H9 (cell line): ENCODE measurements around the gene NFATC4. TPM values are rescaled to one million over a fixed set of nuclear protein-coding genes. Genes with fewer than 3 reads are reported as not detected.

Source experiments
- DNase-seq: peaks from one replicate; pipeline ENCODE4 v3.0.0-alpha.2; 2017
- H2AFZ ChIP-seq: one replicate; pipeline ENCODE4 v1.6.1; 2013; ENCODE audit warnings: mild to moderate bottlenecking, low read length, control low read depth, moderate library complexity
- H2AK5ac ChIP-seq: 2 replicates; pipeline ENCODE4 v1.6.1; 2013; ENCODE audit warnings: low read length, control low read depth, mixed read lengths; ENCODE audit not compliant: insufficient read length
- H2BK120ac ChIP-seq: one replicate; pipeline ENCODE4 v1.6.1; 2013; ENCODE audit warnings: low read depth, mild to moderate bottlenecking, low read length, control low read depth, inconsistent platforms; ENCODE audit not compliant: poor library complexity, severe bottlenecking
- H2BK12ac ChIP-seq: 2 replicates; pipeline ENCODE4 v1.6.1; 2013; ENCODE audit warnings: low read length, control low read depth, mixed read lengths, low read depth; ENCODE audit not compliant: insufficient read length
- H2BK15ac ChIP-seq: 2 replicates; pipeline ENCODE4 v1.6.1; 2013; ENCODE audit warnings: low read depth, low read length, control low read depth
- H2BK20ac ChIP-seq: one replicate; pipeline ENCODE4 v1.6.1; 2013; ENCODE audit warnings: low read depth, mild to moderate bottlenecking, low read length, control low read depth, inconsistent platforms; ENCODE audit not compliant: poor library complexity, severe bottlenecking
- H2BK5ac ChIP-seq: 2 replicates; pipeline ENCODE4 v1.6.1; 2013; ENCODE audit warnings: low read length, control low read depth, mixed read lengths; ENCODE audit not compliant: insufficient read length
- H3K14ac ChIP-seq: 2 replicates; pipeline ENCODE4 v1.6.1; 2013; ENCODE audit warnings: low read length, control low read depth; ENCODE audit not compliant: insufficient read depth
- H3K18ac ChIP-seq: 2 replicates; pipeline ENCODE4 v1.6.1; 2013; ENCODE audit warnings: low read depth, mild to moderate bottlenecking, mixed read lengths, low read length, control low read depth; ENCODE audit not compliant: insufficient read length
- H3K23ac ChIP-seq: 2 replicates; pipeline ENCODE4 v1.6.1; 2013; ENCODE audit warnings: low read length, control low read depth, mixed read lengths, low read depth; ENCODE audit not compliant: insufficient read length
- H3K23me2 ChIP-seq: 2 replicates; pipeline ENCODE4 v1.6.1; 2013; ENCODE audit warnings: low read depth, mild to moderate bottlenecking, mixed read lengths, low read length, control low read depth; ENCODE audit not compliant: insufficient read length, poor library complexity, severe bottlenecking
- H3K27ac ChIP-seq: 2 replicates; pipeline ENCODE4 v1.5.1; 2013; ENCODE audit warnings: low read length, control low read depth, mixed read lengths, low read depth; ENCODE audit not compliant: insufficient read length
- H3K27me3 ChIP-seq: 2 replicates; pipeline ENCODE4 v1.6.1; 2013; ENCODE audit warnings: low read length, control low read depth, inconsistent platforms; ENCODE audit not compliant: insufficient read depth
- H3K4ac ChIP-seq: 2 replicates; pipeline ENCODE4 v1.6.1; 2013; ENCODE audit warnings: low read depth, mild to moderate bottlenecking, control low read depth, inconsistent platforms, low read length, moderate library complexity
- H3K4me1 ChIP-seq: 2 replicates; pipeline ENCODE4 v1.6.1; 2013; ENCODE audit warnings: low read length, control low read depth, inconsistent platforms; ENCODE audit not compliant: insufficient read depth
- H3K4me2 ChIP-seq: 2 replicates; pipeline ENCODE4 v1.6.1; 2013; ENCODE audit warnings: low read length, control low read depth, mixed read lengths; ENCODE audit not compliant: insufficient read length, insufficient read depth
- H3K56ac ChIP-seq: 2 replicates; pipeline ENCODE4 v1.6.1; 2013; ENCODE audit warnings: low read depth, mild to moderate bottlenecking, mixed read lengths, low read length, control low read depth; ENCODE audit not compliant: insufficient read length
- H3K79me1 ChIP-seq: 2 replicates; pipeline ENCODE4 v1.6.1; 2013; ENCODE audit warnings: low read depth, mild to moderate bottlenecking, moderate library complexity, low read length, control low read depth, inconsistent platforms; ENCODE audit not compliant: insufficient read depth, poor library complexity, severe bottlenecking
- H3K79me2 ChIP-seq: 2 replicates; pipeline ENCODE4 v1.6.1; 2013; ENCODE audit warnings: low read length, control low read depth, inconsistent platforms; ENCODE audit not compliant: insufficient read depth
- H3K9ac ChIP-seq: 2 replicates; pipeline ENCODE4 v1.6.1; 2013; ENCODE audit warnings: low read length, control low read depth, mixed read lengths; ENCODE audit not compliant: insufficient read length; ENCODE audit errors: extremely low read depth
- H3K9me3 ChIP-seq: one replicate; pipeline ENCODE4 v1.6.1; 2013; ENCODE audit warnings: low read depth, low read length, inconsistent platforms; ENCODE audit not compliant: control insufficient read depth
- H3T11ph ChIP-seq: one replicate; pipeline ENCODE4 v1.6.1; 2013; ENCODE audit warnings: mild to moderate bottlenecking, low read length, control low read depth, inconsistent platforms
- H4K20me1 ChIP-seq: one replicate; pipeline ENCODE4 v1.6.1; 2013; ENCODE audit not compliant: control insufficient read depth, insufficient read length, insufficient read depth
- H4K5ac ChIP-seq: 2 replicates; pipeline ENCODE4 v1.6.1; 2013; ENCODE audit warnings: low read depth, mild to moderate bottlenecking, mixed read lengths, low read length, control low read depth; ENCODE audit not compliant: insufficient read length
- H4K8ac ChIP-seq: replicated peaks from 2 replicates; pipeline ENCODE4 v1.6.1; 2013; ENCODE audit warnings: low read length, control low read depth, mixed read lengths, low read depth; ENCODE audit not compliant: insufficient read length
- H4K91ac ChIP-seq: 2 replicates; pipeline ENCODE4 v1.6.1; 2013; ENCODE audit warnings: low read depth, mild to moderate bottlenecking, moderate library complexity, mixed read lengths, low read length, control low read depth; ENCODE audit not compliant: insufficient read length
- H3K27ac Mint-ChIP-seq, 3 experiments: 2 replicates in 2 of 3; 3 replicates in 1 of 3; pipeline ENCODE4 v1.8.0; 2020 to 2021; ENCODE audit warnings: mixed read lengths in 3 of 3, mild to moderate bottlenecking in 1 of 3, moderate library complexity in 1 of 3
- H3K27me3 Mint-ChIP-seq: 2 replicates; pipeline ENCODE4 v1.8.0; 2021; ENCODE audit warnings: low read depth, mild to moderate bottlenecking, moderate library complexity, mixed read lengths
- H3K36me3 Mint-ChIP-seq, 3 experiments: 2 replicates in 2 of 3; 3 replicates in 1 of 3; pipeline ENCODE4 v1.8.0; 2020 to 2021; ENCODE audit warnings: low read depth in 3 of 3, mixed read lengths in 3 of 3; ENCODE audit not compliant: insufficient read depth in 1 of 3
- H3K4me1 Mint-ChIP-seq, 2 experiments: 2 replicates each; pipeline ENCODE4 v1.8.0; 2020; ENCODE audit warnings: mixed read lengths in 2 of 2
- H3K4me3 Mint-ChIP-seq, 2 experiments: 2 replicates in 1 of 2; 3 replicates in 1 of 2; pipeline ENCODE4 v1.8.0; 2020 to 2021; ENCODE audit warnings: mild to moderate bottlenecking in 2 of 2, mixed read lengths in 2 of 2, moderate library complexity in 1 of 2
- H3K9me3 Mint-ChIP-seq, 2 experiments: 2 replicates in 1 of 2; 3 replicates in 1 of 2; pipeline ENCODE4 v1.8.0; 2020; ENCODE audit warnings: mild to moderate bottlenecking in 2 of 2, mixed read lengths in 2 of 2, moderate library complexity in 1 of 2
- WGBS: extraction: QIAGEN DNeasy Blood & Tissue Kit; methylation state at CpG from one replicate; pipeline ENCODE4 v1.1.7; 2013; ENCODE audit warnings: missing lambda C conversion rate, low lambda C conversion rate, mixed read lengths; ENCODE audit not compliant: insufficient read length; ENCODE audit errors: extremely low coverage; 5-methylcytosine and 5-hydroxymethylcytosine counted together
- total RNA-seq: library from RNA; stranded (reverse); gene quantifications from 2 replicates; pipeline ENCODE4 v1.2.1, GENCODE V29; 2021
- TF ChIP-seq, protein P1 (sequence below): fragments of 200-600 bp; sonication (generic); conservative IDR thresholded peaks from 3 replicates; pipeline ENCODE4 v1.8.0; 2021; ENCODE audit warnings: antibody characterized with exemption, mild to moderate bottlenecking

NFATC4 gene
- total RNA-seq, 1 experiment from 2014 or later: 46.4 TPM

DNA sequence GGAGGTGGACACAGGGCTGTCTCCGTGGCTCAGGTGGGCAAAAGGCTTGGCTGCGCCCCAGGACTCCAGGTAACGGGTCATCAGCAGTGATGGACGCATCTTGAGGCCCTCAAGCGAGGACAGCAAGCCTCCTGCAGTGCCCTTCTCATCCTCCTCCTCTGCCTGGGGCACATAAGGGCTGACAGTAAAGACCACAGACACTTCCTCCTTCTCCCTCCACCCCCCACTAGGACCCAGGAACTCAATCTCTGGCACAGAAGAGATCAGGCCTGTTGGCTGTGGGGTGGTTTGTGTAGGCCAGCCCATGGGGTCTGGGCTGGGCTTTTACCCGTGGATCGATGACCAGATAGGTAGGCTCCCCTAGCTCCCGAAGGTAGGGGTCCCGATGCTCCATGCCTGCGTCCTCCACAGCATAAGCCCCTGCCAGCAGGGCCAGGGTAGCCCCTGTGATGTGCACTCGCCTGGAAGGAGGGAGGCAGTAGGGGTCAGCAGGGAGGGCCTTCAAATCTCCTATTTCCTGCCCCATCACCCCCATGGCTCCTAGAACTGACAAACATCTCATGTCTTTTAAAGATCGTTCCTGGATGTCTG, 38.8 kb upstream of the NFATC4 start:
- Histone ChIP-seq H3K4me2 (no peak overlapping the region), H3K27me3 (peaks cover 13% of the 10 kb centered on the region)

More for the DNA sequence above, 38.8 kb upstream of the NFATC4 start:
- Histone ChIP-seq H4K91ac (no peak overlapping the region), H2BK20ac (no peak overlapping the region), H3K9ac (no peak overlapping the region), H2BK15ac (no peak overlapping the region), H3K4ac (no peak overlapping the region), H3K9me3 (no peaks in the 10 kb centered on the region), H2BK120ac (no peak overlapping the region), H3K56ac (no peak overlapping the region), H3K4me1 (no peaks in the 10 kb centered on the region), H3K18ac (no peak overlapping the region), H3K27ac (no peak overlapping the region), H3T11ph (no peak overlapping the region), H2AK5ac (no peak overlapping the region), H2AFZ (no peak overlapping the region), H4K8ac (no peak overlapping the region), H4K5ac (no peak overlapping the region), H2BK5ac (no peak overlapping the region), H3K79me2 (no peaks in the 10 kb centered on the region), H4K20me1 (no peaks in the 10 kb centered on the region), H3K79me1 (no peaks in the 10 kb centered on the region), H3K23me2 (peaks cover 10% of the 10 kb centered on the region), H3K14ac (no peak overlapping the region), H3K23ac (no peak overlapping the region), H2BK12ac (no peak overlapping the region)
- no peak for DNase-seq
- TF ChIP-seq, protein P1, sequence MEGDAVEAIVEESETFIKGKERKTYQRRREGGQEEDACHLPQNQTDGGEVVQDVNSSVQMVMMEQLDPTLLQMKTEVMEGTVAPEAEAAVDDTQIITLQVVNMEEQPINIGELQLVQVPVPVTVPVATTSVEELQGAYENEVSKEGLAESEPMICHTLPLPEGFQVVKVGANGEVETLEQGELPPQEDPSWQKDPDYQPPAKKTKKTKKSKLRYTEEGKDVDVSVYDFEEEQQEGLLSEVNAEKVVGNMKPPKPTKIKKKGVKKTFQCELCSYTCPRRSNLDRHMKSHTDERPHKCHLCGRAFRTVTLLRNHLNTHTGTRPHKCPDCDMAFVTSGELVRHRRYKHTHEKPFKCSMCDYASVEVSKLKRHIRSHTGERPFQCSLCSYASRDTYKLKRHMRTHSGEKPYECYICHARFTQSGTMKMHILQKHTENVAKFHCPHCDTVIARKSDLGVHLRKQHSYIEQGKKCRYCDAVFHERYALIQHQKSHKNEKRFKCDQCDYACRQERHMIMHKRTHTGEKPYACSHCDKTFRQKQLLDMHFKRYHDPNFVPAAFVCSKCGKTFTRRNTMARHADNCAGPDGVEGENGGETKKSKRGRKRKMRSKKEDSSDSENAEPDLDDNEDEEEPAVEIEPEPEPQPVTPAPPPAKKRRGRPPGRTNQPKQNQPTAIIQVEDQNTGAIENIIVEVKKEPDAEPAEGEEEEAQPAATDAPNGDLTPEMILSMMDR: no peak
- Mint-ChIP-seq H3K4me1 (peaks cover 12 to 14% of the 10 kb centered on the region in 2 experiments), H3K36me3 (no peaks in the 10 kb centered on the region; a peak in 1 of 7 replicates), H3K4me3 (no peak overlapping the region; a peak in 1 of 5 replicates), H3K27me3 (peaks cover 79% of the 10 kb centered on the region), H3K27ac (no peak overlapping the region), H3K9me3 (peaks cover 0 to 1% of the 10 kb centered on the region in 2 experiments; a peak in 4 of 5 replicates)
- WGBS: no CpG with 5 or more reads among the region's 12 CpGs
